Stimulated activated CD4-positive, alpha-beta T cell treated with anti-CD3 and anti-CD28 coated beads, Interleukin-2, amount 100 ng/mL, for 24 hours (primary cell): ENCODE measurements around the gene CLSTN3.

Experiments
- DNase-seq, 2 donors: peaks; one replicate each; pipeline ENCODE4 v3.0.0-alpha.2; 2020

The CLSTN3 gene

GRCh38 chr12:7129872-7130691 is at the start of gene CLSTN3:
Gene CLSTN3 (plus strand): TSS chr12:7130371. CDS start chr12:7130649, 278 bp downstream.
- peak; percentile 83 to 86 for DNase-seq

GRCh38 chr12:7081037-7081436 is 49.1 kb upstream of the CLSTN3 start:
- no peak for DNase-seq

GRCh38 chr12:7083125-7083524 is 47.0 kb upstream of the CLSTN3 start:
- no peak for DNase-seq

GRCh38 chr12:7089196-7089871 is 40.8 kb upstream of the CLSTN3 start:
- DNase-seq = no peak

GRCh38 chr12:7090222-7090998 is 39.8 kb upstream of the CLSTN3 start:
- no peak for DNase-seq

- DNase-seq = no peak
Measured at GRCh38 chr12:7091171-7091570, 39.0 kb upstream of the CLSTN3 start.

- no peak for DNase-seq
Measured at GRCh38 chr12:7091660-7092228, 38.4 kb upstream of the CLSTN3 start.

GRCh38 chr12:7092229-7092985 is 37.8 kb upstream of the CLSTN3 start, which contains the start of gene C1R:
Gene C1R (minus strand): TSS chr12:7092445. CDS start chr12:7092388, 57 bp downstream.
- DNase-seq = peak; percentile 77 to 79

GRCh38 chr12:7092986-7093460 is 37.1 kb upstream of the CLSTN3 start:
- no peak for DNase-seq

- DNase-seq = no peak
Measured at GRCh38 chr12:7093486-7093885, 36.7 kb upstream of the CLSTN3 start.

- no peak for DNase-seq
Measured at GRCh38 chr12:7093892-7094291, 36.3 kb upstream of the CLSTN3 start.

- DNase-seq = no peak
Measured at GRCh38 chr12:7096006-7096932, 33.9 kb upstream of the CLSTN3 start.

- no peak for DNase-seq
Measured at GRCh38 chr12:7096979-7097378, 33.2 kb upstream of the CLSTN3 start.

GRCh38 chr12:7099290-7099996 is 30.7 kb upstream of the CLSTN3 start:
- DNase-seq = no peak

- no peak for DNase-seq
Measured at GRCh38 chr12:7100239-7100638, 29.9 kb upstream of the CLSTN3 start.

- no peak for DNase-seq
Measured at GRCh38 chr12:7101047-7101693, 29.0 kb upstream of the CLSTN3 start.

- DNase-seq = no peak
Measured at GRCh38 chr12:7101694-7102131, 28.5 kb upstream of the CLSTN3 start.

GRCh38 chr12:7102582-7102981 is 27.6 kb upstream of the CLSTN3 start:
- no peak for DNase-seq

GRCh38 chr12:7103837-7104584 is 26.2 kb upstream of the CLSTN3 start:
- DNase-seq = no peak
